HEK293 (cell line): ENCODE measurements around the gene MCRIP1.

Source experiments
- CTCF ChIA-PET: fragments of 350-600 bp; formaldehyde crosslinking; extraction: SDS; loops from one replicate; lab custom pipeline; 2021; ENCODE audit warnings: antibody characterized with exemption; lab: Yijun Ruan, JAX
- POLR2A ChIA-PET: fragments of 300-600 bp; formaldehyde crosslinking; extraction: SDS; loops from one replicate; lab custom pipeline; 2020; ENCODE audit warnings: antibody characterized with exemption, inconsistent platforms; lab: Yijun Ruan, JAX
- H3K27ac ChIP-seq: fragments of 200-500 bp; sonication (Bioruptor generic); 2 replicates; pipeline ENCODE4 v1.5.1; 2014; ENCODE audit warnings: low read depth, low read length, control low read depth, inconsistent platforms; ENCODE audit errors: extremely low read depth
- H3K36me3 ChIP-seq, 2 experiments: fragments of 200-500 bp in 1 of 2; sonication (Bioruptor generic) in 1 of 2; 1 replicate in 1 of 2; 2 replicates in 1 of 2; pipeline ENCODE4 v1.5.1; 2014 to 2017; ENCODE audit warnings: inconsistent platforms in 2 of 2, low read length in 2 of 2; ENCODE audit not compliant: control insufficient read depth in 2 of 2, insufficient read depth in 1 of 2
- H3K4me1 ChIP-seq: fragments of 200-500 bp; sonication (Bioruptor generic); 2 replicates; pipeline ENCODE4 v1.5.1; 2014; ENCODE audit warnings: mild to moderate bottlenecking, low read length, inconsistent platforms; ENCODE audit not compliant: control insufficient read depth, insufficient read depth
- H3K4me3 ChIP-seq: 2 replicates; pipeline ENCODE4 v1.5.1; 2011; ENCODE audit warnings: low read depth, mild to moderate bottlenecking, control low read depth, low read length, moderate library complexity
- H3K9me3 ChIP-seq: fragments of 200-500 bp; sonication (Bioruptor generic); 2 replicates; pipeline ENCODE4 v1.5.1; 2014; ENCODE audit warnings: low read depth, low read length, inconsistent platforms; ENCODE audit not compliant: control insufficient read depth, insufficient read depth
- CTCF ChIP-seq: fragments of 450-650 bp; formaldehyde crosslinking; IDR thresholded peaks from 2 replicates; pipeline ENCODE4 v1.5.1; 2016; ENCODE audit warnings: missing biosample characterization, missing genetic modification characterization
- GLIS2 ChIP-seq: fragments of 450-650 bp; formaldehyde crosslinking; IDR thresholded peaks from 2 replicates; pipeline ENCODE4 v1.5.1; 2016; ENCODE audit warnings: missing biosample characterization, missing genetic modification characterization
- HIC1 ChIP-seq: fragments of 450-650 bp; formaldehyde crosslinking; IDR thresholded peaks from 2 replicates; pipeline ENCODE4 v1.5.1; 2016; ENCODE audit warnings: missing biosample characterization, missing genetic modification characterization
- YY2 ChIP-seq: fragments of 450-650 bp; formaldehyde crosslinking; IDR thresholded peaks from 2 replicates; pipeline ENCODE4 v1.5.1; 2016; ENCODE audit warnings: missing biosample characterization, missing genetic modification characterization
- ZBTB11 ChIP-seq: fragments of 450-650 bp; formaldehyde crosslinking; conservative IDR thresholded peaks from 2 replicates; pipeline ENCODE4 v1.5.1; 2016; ENCODE audit warnings: low read depth, missing biosample characterization, missing genetic modification characterization
- ZBTB8A ChIP-seq: fragments of 450-650 bp; formaldehyde crosslinking; IDR thresholded peaks from 2 replicates; pipeline ENCODE4 v1.5.1; 2016; ENCODE audit warnings: missing biosample characterization, missing genetic modification characterization
- ZNF449 ChIP-seq: fragments of 450-650 bp; formaldehyde crosslinking; IDR thresholded peaks from 2 replicates; pipeline ENCODE4 v1.5.1; 2017; ENCODE audit warnings: missing biosample characterization, mild to moderate bottlenecking, missing genetic modification characterization, moderate library complexity
- ZNF529 ChIP-seq: fragments of 450-650 bp; formaldehyde crosslinking; IDR thresholded peaks from 2 replicates; pipeline ENCODE4 v1.5.1; 2017; ENCODE audit warnings: missing genetic modification characterization, missing biosample characterization; ENCODE audit not compliant: insufficient replicate concordance
- ZNF704 ChIP-seq: fragments of 450-650 bp; formaldehyde crosslinking; IDR thresholded peaks from 2 replicates; pipeline ENCODE4 v1.5.1; 2016; ENCODE audit warnings: missing biosample characterization, missing genetic modification characterization
- ZNF777 ChIP-seq: fragments of 450-650 bp; formaldehyde crosslinking; IDR thresholded peaks from 2 replicates; pipeline ENCODE4 v1.5.1; 2017; ENCODE audit warnings: missing biosample characterization, missing genetic modification characterization, borderline replicate concordance
- ZSCAN18 ChIP-seq: fragments of 450-650 bp; formaldehyde crosslinking; IDR thresholded peaks from 2 replicates; pipeline ENCODE4 v1.5.1; 2016; ENCODE audit warnings: missing biosample characterization, missing genetic modification characterization

The MCRIP1 gene

GRCh38 chr17:81863833-81864768, 31.0 kb upstream of the MCRIP1 start:
- Histone ChIP-seq H3K9me3 (no peaks in the 10 kb centered on the region), H3K27ac (peak overlapping the region; percentile 26; the same call in 1 of the 2 replicates)
- ChIA-PET POLR2A (interaction anchor here (0.9 to 1.4 kb wide), 4 partner anchors 32 to 161 kb away, joined by 3 to 7 read pairs (median 5); partner anchors contain the start of genes CENPX, LRRC45 and MRPL12), CTCF (interaction anchor here (0.5 to 1.3 kb wide), 2 partner anchors 131 to 232 kb away, joined by 3 to 4 read pairs; no protein-coding TSS in a partner anchor)
- no peak for TF ChIP-seq ZNF704 (tag by site-specific recombination)
- peak; percentile 59 for TF ChIP-seq HIC1
- TF ChIP-seq ZNF449, result peak; percentile 51; the same call in 1 of the 2 replicates
- TF ChIP-seq ZNF777 (tag by site-specific recombination), result no peak
- TF ChIP-seq GLIS2 (tag by site-specific recombination), result peak; percentile 62
- TF ChIP-seq CTCF (tag by site-specific recombination), result peak; percentile 42; the same call in 1 of the 2 replicates
- no peak for TF ChIP-seq ZNF529
- TF ChIP-seq YY2 (tag by site-specific recombination), result no peak
- no peak for TF ChIP-seq ZBTB11 (tag by site-specific recombination)
- TF ChIP-seq ZBTB8A (tag by site-specific recombination), result peak; percentile 46
- no peak for TF ChIP-seq ZSCAN18 (tag by site-specific recombination)
- TF ChIP-seq, all 188 proteins: peak for 5
- H3K4me1 ChIP-seq, result peaks cover 13% of the 10 kb centered on the region
- H3K36me3 ChIP-seq, result peaks cover 12 to 70% of the 10 kb centered on the region in 2 experiments; a peak in 2 of 3 replicates
- H3K4me3 ChIP-seq, result no peak overlapping the region
